ENCODE measurements around the gene NOL6. TPM values are rescaled to one million over a fixed set of nuclear protein-coding genes. Genes with fewer than 3 reads are reported as not detected.

NOL6 gene
- polyA plus RNA-seq, 4 donors: 24.1 to 28.6 (median 26.1) TPM

DNA sequence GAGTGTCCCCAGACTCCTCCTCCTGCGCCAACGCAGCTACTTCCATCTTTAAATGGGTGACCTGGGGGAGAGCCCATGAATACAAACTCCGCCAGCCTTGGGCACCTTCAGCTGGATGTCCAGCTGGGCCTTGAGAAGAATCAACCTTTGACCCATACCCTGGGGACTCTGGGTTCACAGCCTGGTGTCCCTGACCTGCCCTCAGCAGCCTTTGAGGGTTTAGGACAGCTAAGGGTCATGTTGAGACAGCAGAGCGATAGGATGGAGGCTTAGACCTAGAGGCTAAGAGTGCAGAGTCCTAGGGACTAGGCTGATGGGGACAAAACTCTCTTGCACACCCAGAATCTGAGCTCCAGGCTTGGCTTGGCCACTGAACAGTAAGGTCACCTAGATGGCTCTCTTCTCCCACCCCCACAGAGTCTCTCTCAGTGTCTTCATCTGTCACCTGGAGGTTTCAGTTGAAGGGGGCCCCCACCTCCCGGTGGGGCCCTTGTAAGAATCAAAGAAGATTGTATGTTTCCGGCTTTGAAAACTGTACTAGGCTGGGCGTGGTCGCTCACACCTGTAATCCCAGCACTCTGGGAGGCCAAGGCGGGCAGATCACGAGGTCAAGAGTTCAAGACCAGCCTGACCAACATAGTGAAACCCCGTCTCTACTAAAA, 19.6 kb downstream of the NOL6 start:
- DNase-seq (ENCODE audit: low read depth in 4 of 4, low spot score in 3 of 4): no peak

DNA sequence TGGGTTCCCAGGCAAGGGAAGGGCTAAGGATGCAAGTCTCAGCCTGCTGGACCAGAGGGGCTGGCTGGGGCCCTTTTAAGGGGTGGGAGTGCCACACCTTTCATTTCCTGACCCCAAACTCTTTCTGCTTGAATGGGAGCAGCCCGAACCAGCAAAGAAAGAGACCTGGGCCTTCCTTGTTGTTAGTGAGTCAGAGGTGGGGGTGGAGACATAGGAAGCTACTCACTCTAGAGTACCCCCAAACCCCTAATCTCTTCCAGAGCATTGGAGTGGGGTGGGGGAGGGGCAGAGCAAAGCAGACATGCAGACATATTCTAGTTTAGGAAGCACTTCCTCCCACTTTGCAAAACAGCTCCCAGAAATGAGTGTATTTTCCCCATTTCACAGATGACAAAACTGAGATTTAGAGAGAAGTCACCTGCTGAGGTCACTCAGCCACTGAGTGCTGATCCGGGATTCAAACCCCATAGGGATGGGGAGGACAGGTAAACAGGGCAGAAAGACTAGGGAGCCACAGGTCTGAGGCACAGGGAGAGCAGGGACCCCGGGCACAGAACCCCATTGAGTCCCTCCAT, 20.4 kb downstream of the NOL6 start:
- DNase-seq (ENCODE audit: low read depth in 4 of 4, low spot score in 3 of 4): no peak

DNA sequence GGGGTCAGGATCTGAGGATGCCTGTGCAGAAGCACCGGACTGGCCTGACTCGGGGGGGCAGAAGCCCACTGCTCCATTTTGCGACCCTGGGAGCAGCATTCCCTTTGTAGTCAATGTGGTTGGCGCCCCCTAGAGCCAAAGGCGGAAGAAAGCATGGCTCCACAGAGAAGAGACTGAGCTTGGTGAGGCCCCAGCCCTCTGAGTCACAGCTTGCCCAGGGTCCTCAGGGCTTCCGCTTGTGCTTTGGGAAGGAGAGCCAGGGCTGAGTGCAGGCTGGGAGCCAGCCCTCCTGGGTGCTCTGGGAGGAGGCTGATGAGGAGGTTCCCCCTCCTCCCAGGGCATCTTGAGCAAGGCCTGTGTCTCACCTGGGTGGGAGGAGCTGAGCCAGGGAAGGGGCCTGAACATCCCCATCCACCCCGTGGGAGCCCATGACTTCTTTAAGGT, 20.9 kb downstream of the NOL6 start:
- DNase-seq (ENCODE audit: low read depth in 4 of 4, low spot score in 3 of 4): no peak

DNA sequence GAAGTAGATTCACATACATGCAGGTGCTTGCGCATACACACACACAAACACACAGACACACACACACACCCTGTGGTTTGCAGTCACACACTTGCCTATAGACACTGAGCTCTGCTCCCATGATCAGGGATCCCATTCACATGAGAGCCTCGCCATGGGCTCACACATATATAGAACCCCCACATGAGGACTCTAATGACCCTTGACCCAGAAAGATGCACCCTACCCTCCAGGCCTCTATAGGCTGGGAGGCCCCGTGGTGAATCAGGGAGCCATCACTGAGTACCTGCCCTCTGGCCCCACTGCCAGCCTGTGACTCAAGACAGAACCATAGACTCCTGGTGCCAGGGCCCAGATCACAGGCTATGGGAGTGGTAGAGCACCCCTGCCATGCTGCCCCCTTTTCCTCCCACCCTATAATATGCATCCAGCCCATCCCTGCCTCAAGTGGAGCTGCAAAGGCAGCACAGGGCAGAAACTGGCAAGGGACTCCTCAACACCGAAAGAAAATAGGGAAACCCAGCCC, 23.0 kb downstream of the NOL6 start:
- DNase-seq (ENCODE audit: low read depth in 4 of 4, low spot score in 3 of 4): no peak

DNA sequence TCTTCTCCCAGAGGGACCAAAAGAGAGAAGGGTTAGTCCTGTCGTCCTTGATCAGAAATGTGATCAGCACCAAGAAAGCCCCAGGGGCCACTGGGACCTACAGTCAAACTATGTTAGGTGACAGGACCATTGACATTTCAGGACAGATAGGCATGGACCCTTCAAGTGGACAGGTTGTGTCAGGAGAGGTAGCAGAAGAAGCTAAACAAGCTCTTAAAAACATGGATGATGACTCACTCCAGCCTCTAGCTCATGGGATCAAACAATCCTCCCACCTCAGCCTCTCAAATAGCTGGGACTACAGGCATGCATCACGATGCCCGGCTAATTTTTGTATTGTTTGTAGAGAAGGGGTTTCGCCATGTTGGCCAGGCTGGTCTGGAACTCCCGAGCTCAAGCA, 24.0 kb downstream of the NOL6 start:
- no peak for DNase-seq (ENCODE audit: low read depth in 4 of 4, low spot score in 3 of 4)

DNA sequence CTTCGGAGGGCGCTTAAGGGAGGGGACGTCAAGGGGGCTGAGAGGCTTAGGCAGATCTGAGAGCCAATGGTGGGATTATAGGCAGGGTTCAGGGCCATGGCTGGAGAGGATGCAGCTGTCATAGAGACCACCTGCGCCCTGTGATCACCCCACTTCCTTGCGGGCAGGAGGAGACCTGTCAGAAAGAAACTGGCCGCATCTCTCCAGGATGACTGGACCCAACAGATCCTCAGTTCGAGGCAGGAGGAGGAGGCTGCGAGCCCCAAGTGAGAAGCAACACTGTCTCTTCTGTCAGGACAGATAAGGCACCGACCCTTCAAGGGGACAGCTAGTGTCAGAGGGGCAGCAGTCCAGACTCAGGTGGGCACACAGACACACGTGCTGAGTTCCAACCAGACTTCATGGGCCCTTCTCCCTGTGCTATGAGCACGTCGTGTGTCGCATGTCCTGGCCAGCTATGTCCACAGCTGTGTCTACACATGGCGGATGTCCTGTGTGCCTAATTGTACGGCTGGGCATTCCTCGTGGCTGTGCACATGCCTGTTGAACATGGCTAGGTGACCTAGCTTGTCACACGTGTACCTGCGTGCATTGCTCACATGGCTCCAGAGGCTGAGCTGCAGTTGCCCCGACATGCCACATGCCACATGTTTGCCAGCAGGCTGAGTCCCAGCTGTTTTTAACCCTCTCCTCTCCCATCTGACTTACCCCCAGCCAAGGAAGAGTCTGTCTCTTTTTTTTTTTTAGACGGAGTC, 25.7 kb downstream of the NOL6 start:
- DNase-seq (ENCODE audit: low read depth in 4 of 4, low spot score in 3 of 4): no peak

DNA sequence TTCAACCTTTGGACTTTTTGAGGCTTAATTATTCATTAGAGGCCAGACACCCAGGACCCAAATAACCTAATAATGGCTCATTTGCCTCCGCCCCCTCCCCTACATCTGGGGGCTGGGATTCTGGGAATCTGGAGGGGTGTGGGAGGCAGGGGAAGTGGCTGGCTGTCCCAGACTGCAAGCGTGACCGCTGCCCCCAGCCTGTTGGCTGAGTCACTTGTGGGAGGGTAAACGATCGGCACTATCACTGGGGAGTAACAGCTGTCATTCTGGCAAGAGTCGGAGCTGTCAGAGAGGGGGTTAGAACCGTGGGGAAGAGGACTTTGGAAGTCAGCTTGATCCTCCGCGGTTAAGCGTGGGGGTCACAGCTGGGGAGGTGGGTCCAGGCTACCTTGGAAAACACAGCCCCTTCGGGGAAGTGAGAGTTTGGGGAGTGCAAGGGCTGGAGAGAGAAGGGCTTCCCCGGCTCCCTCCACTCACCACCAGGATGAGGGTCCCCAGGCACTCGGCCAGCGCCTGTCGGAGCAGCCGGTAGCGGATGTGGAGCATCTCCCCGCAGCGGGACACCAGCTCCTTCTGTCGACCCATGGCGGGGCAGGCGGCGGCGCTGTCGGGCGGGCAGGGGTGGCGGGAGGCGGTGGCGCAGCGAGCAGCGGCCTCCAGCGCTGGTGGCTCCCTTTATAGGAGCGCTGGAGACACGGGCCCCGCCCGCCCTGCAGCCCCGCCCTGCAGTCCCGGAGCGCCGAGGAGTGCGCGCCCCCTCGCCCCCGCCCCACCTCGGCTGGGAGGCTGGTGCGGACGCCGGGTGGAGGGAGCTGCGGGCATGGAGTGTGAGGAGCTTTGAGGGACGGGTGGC, 26.6 kb downstream of the NOL6 start, which contains the start of gene AQP3:
AQP3 (minus strand) TSS at position 648 of the 853 bp plus-strand sequence; CDS start at position 585, 63 bp downstream.
- DNase-seq (ENCODE audit: low read depth in 4 of 4, low spot score in 3 of 4): peak in 1 of 4 donors; percentile 46

DNA sequence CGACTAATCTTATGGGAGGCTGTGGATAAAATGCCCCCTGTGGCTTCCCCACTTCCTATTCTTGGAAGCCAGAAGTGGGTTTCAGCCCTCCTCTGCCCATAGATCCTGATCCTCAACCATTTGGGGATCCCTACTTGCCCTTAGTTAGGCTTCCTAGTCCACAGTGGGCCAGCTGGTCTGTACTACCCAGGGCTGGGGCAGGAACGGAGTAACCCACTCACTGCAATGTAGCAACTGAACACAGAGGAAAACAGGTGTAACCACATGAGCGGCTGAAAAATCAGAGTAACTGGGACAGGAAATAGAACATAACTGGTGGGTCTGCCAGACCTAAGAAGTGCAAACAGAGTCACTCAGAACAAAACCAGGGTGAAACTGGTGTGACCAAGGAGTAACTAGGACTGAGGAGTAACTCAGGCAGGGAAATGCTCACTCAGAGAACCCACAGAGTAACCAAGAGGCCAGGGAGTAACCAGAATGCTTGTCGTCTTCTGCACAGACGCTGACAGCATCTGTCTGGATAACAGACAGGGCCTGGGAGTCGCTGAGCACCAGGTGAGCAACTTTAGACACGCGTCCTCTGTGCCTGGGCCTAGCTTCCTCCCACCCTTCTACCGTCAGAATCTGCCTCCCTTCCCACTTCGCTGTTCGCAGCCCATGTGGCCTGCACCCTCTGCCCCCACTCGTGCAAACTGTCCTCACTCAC, 27.3 kb downstream of the NOL6 start:
- DNase-seq (ENCODE audit: low read depth in 4 of 4, low spot score in 3 of 4): no peak

DNA sequence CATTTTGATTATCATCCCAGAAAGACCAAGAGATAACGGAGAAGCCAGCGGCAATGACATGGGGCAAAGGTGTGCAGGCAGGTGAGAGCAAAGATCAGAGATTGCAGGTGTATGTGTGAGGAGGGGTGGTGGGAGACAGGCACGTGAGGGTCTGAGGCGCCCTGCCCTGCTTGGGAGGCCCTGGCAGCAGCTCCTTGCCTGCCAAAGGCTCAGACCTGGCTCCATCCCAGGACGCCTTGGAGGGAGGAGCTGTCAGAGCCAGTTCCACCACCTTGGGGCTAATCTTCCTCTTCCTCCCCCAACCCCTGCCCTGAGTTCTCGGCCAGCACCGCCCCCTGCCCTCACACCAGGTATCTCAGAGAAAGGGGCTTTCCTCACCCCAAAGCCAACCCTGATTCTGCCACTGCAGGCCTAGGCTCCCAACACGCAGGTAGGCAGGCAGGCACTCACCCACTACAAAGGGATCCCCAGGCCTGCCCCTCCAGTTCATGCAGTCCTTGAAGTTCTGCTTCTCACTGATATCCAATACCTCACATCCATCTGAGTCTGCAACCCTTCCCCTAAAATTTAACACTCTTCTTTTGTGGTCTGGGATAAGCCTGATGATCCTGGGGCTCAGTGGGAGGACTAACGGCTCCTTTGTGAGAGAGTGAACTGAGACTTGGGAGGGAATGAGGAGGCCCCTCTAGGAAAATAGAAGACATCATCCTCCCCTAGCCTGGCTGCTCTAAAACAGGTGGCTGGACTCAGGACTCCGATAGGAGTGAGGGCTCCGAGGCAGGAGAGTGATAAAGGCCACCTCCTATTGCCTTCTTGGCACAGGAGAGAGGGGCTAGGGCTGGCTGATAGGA, 28.1 kb downstream of the NOL6 start:
- no peak for DNase-seq (ENCODE audit: low read depth in 4 of 4, low spot score in 3 of 4)

DNA sequence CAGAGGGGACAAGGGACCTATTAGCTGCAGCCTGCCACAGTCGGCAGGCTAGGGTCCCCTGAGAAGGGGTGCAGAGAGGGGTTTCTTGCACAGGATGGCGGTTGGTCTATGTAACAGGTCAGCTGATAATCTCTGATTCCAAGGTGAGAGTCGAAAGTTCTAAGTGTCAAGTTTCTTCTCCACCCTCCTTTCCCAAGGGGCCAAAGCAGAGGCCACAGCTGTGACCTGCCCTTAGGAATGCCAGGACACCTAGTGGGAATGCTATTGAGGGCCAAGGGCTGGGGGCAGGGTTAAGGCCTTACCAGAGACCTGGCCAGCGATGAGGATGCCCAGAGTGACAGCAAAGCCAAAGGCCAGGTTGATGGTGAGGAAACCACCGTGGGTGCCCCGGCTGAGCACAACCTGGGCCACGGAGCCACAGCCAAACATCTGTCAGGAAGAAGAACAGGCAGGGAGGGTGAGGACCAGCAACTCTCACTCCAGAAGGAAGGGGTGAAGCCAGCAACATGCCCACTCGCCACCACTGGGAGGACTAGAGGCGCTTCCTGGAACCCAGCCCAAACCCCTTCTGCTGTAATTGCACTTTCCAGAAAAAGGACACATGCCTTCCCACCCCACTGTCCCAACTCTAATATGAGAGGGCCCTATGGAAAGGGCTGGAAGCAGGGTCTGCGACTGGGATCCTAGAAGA, 30.1 kb downstream of the NOL6 start:
- no peak for DNase-seq (ENCODE audit: low read depth in 4 of 4, low spot score in 3 of 4)

DNA sequence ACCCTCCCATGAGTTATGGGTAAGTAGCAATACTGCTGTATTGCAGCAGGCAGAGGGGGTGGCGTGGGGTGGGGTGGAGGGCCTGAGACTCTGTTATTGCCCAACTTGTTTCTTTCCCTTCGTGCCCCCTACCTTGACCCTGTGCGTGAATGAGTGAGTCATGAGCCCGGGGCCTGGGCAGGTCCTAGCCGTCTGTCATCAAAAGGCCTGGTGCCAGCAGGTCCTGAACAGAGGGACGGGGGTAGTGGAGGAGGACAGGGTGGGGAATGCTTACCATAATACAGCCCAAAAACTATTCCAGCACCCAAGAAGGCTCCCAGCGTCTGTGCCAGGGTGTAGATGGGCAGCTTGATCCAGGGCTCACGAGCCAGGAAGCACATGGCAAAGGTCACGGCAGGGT, 30.7 kb downstream of the NOL6 start:
- DNase-seq (ENCODE audit: low read depth in 4 of 4, low spot score in 3 of 4): no peak

DNA sequence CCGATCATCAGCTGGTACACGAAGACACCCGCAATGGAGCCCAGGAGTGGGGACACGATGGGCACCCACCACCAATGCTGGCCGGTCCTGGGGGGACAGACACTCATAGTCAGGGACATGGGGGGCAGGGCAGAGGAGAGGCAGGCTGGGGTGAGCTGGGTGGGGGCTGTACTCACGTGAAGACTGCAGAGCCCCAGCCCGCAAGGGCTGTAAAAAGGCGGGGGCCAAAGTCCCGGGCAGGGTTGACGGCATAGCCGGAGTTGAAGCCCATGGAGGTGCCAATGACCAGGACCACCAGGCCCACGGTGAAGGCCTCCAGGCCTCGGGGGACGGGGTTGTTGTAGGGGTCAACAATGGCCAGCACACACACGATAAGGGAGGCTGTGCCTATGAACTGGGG, 31.6 kb downstream of the NOL6 start:
- no peak for DNase-seq (ENCODE audit: low read depth in 4 of 4, low spot score in 3 of 4)

DNA sequence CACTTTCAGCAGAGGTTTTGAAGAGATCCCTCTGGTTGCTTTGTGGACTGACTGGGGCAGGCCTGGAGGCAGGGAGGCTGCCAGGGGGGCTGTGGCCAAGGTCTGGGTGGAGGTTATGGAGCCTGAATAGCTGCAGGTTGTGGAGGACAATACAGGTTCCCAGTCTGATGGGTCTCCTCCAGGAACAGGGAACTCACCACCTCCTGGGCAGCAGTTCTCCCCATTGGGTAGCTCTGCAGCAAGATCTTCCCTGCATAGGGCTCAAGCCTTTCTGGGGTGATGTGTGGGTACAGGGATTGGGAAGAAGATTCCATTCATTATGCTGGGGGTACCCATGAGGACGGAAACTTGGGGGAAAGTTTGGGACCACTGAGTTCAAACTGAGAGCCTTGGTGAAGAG, 33.1 kb downstream of the NOL6 start:
- no peak for DNase-seq (ENCODE audit: low read depth in 4 of 4, low spot score in 3 of 4)

DNA sequence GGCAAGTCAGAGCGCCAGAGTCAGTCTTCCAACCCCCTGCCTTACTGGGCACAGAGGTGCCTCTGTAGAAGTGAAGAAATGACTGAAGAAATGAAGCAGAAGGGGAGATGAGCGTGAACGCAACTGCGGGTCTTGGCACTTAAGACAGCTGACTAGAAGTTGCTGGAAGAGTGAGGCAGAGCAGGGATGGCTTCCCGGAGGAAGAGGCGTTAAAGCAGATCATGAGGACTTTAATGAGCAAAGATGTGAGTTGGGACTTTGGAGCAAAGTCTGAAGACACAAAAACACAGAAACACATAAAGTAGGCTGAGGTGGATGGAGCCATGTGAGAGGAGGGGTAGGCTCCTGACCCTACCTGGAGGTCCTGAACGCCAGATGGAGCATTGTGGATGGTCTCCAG, 33.5 kb downstream of the NOL6 start:
- DNase-seq (ENCODE audit: low read depth in 4 of 4, low spot score in 3 of 4): no peak

DNA sequence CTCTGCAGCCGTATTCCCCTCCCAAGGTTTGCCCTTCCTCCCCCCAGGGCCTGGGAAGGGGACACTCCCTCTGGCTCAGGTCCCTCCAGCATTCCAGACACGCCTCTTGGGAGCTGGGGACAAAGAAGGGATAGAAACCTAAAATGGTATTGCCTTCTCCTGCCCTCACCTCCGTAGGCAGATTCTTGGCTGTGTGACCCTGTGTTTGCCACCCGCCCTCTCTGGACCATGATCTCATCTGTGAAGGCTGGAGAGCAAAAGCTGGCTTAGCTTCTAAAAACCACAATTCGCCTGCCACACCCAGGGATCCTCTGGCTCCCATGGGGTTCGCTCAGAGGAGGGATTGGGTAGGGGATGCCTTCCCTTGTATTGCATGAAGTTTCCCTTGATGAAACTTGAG, 34.0 kb downstream of the NOL6 start:
- DNase-seq (ENCODE audit: low read depth in 4 of 4, low spot score in 3 of 4): no peak

DNA sequence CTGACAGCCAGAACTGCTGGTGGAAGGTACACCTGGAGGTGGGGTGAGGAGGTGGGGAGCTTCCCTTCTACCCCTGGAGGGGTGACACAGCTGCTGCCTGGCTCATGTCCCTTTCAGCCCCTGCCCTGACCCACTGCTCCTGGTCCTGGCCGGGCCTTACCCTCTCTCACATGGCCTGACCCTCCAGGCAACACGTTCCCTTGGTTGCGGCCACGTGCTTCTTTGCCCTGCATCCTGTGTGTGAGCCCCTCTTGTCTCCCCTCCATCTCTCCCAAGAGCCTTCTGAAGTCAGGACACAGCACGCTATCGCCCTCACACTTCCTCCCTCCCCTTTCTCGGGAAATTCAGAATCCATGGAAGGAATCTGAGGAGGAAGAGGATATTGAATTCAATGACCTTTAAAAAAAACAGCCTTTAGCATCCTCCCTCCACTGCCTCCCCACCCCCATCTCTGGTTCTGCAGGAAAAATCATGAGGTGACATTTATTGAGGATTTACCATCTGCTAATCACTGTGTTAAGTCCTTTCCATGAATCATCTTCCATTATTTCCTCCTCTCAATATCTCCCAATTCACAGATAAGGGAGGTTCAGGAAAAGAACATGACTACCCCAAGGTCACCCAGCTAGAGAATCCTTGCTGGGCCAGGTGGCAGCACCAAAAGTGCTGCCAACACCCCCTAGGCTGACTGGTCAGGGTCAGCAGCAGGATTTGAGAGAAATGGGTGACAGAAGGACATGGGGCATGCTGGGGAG, 34.6 kb downstream of the NOL6 start:
- DNase-seq (ENCODE audit: low read depth in 4 of 4, low spot score in 3 of 4): no peak

DNA sequence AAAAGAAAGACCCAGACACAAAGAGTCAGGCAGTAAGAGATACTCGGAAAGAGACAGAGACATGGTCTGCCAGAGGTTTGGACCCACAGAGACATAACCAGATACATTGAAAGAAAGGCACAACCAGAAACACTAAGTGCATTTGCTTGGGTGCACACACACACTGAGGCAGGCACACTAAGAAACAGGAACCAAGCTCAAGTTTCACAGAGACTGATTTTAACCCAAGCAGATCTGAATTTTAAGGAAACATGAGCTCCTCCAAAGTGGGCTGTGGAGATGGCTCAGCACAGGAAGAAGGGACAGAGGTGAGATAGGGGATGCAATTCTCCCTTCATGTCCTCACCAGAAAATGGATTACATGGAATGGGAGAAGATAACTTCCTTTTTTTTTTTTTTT, 35.8 kb downstream of the NOL6 start:
- DNase-seq (ENCODE audit: low read depth in 4 of 4, low spot score in 3 of 4): no peak

DNA sequence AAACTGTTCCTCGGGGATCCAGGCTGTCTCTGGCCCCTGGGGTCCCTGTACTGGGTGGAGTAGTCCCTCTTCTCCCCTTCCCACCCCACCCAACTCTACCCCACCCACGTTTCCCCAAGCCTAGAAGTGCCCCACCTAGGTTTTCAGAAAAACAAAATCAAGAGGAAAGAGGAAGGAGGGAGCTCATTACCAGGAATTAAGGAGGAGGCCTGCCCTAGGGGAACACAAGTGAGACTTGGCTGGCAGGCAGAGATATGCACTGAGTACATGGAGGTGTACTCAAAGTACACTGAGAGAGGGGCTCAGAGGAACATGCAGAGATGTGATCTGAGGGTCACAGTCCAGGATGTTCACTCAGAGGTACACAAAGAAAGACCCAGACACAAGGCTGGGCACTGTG, 36.5 kb downstream of the NOL6 start:
- DNase-seq (ENCODE audit: low read depth in 4 of 4, low spot score in 3 of 4): no peak

Data from left renal pelvis (tissue), 4 donors.